ENCODE data around the gene KRT39. TPM values are rescaled to one million over a fixed set of nuclear protein-coding genes. Genes with fewer than 3 reads are reported as not detected.

KRT39 gene
- total and polyA plus RNA-seq, 2 experiments from 2014 or later, result not detected

GRCh38 chr17:41009936-41010335 lies 43.2 kb upstream of the KRT39 start:
- Mint-ChIP-seq H3K9me3 (no peaks in the 10 kb centered on the region), H3K27me3 (ENCODE audit: insufficient read depth, low read depth, poor library complexity) (peaks cover 1% of the 10 kb centered on the region), H3K36me3 (ENCODE audit: low read depth) (no peaks in the 10 kb centered on the region), H3K4me1 (peaks cover 10% of the 10 kb centered on the region; the same call in 2 of the 3 replicates), H3K27ac (no peak overlapping the region), H3K4me3 (no peak overlapping the region)
- Histone ChIP-seq H3K4me3 (no peak overlapping the region), H3K9me2 (ENCODE audit: insufficient read depth) (no peaks in the 10 kb centered on the region; the same call in 1 of the 2 replicates), H3K79me2 (replicated peaks; ENCODE audit: insufficient read depth) (no peaks in the 10 kb centered on the region), H3F3A (replicated peaks; ENCODE audit: low read depth) (no peaks in the 10 kb centered on the region), H2AFZ (no peak overlapping the region), H4K20me1 (replicated peaks; ENCODE audit: insufficient read depth) (no peaks in the 10 kb centered on the region), H3K36me3 (ENCODE audit: insufficient read depth) (no peaks in the 10 kb centered on the region), H3K27ac (ENCODE audit: low read depth) (no peak overlapping the region), H3K4me2 (0 out of 2 replicates have a peak overlapping the region, but pooled peaks have one; percentile 27), H3K27me3 (ENCODE audit: insufficient read depth) (no peaks in the 10 kb centered on the region), H3K4me1 (ENCODE audit: insufficient read depth) (peaks cover 14% of the 10 kb centered on the region)
- DNase-seq (ENCODE audit: low spot score) (no peak), ATAC-seq (no peak)
- TF ChIP-seq POLR2AphosphoS5 (IDR thresholded peaks at IDR 0.05; ENCODE audit: low read depth) (no peak), EZH2phosphoT487 (IDR thresholded peaks at IDR 0.05; ENCODE audit: unreplicated experiment) (no peak), REST (IDR thresholded peaks at IDR 0.05; ENCODE audit: unreplicated experiment) (no peak), CTCF (conservative IDR thresholded peaks at IDR 0.05; ENCODE audit: low read depth in 2 of 2) (no peak), ZNF331 (CRISPR knock-in tag; IDR thresholded peaks at IDR 0.05; ENCODE audit: low read depth) (no peak), ZNF114 (CRISPR knock-in tag; IDR thresholded peaks at IDR 0.05) (no peak), ZNF462 (CRISPR knock-in tag; IDR thresholded peaks at IDR 0.05) (no peak), NANOG (IDR thresholded peaks at IDR 0.05; ENCODE audit: borderline replicate concordance) (no peak), EZH2 (IDR thresholded peaks at IDR 0.05; ENCODE audit: low read depth, unreplicated experiment) (no peak), JUNB (IDR thresholded peaks at IDR 0.05; ENCODE audit: unreplicated experiment) (no peak), STAT1 (IDR thresholded peaks at IDR 0.05; ENCODE audit: unreplicated experiment) (no peak), CREB1 (CRISPR knock-in tag; IDR thresholded peaks at IDR 0.05; ENCODE audit: low read depth) (no peak), ETS1 (IDR thresholded peaks at IDR 0.05) (no peak)

Measured in GM23338 (cell line).